Stimulated activated CD8-positive, alpha-beta memory T cell treated with anti-CD3 and anti-CD28 coated beads, Interleukin-15, amount 100 ng/mL, for 48 hours (primary cell): ENCODE data around the gene CCSER1.
"Not testable (repeated sequence)": the region's sequence is repeated elsewhere in the genome, so short reads cannot be mapped to it uniquely, and the experiment has no call there.

Experiments
- DNase-seq, 2 donors: peaks; one replicate each; pipeline ENCODE4 v3.0.0-alpha.2; 2020; ENCODE audit warnings: low read depth in 2 of 2

Gene CCSER1

DNA sequence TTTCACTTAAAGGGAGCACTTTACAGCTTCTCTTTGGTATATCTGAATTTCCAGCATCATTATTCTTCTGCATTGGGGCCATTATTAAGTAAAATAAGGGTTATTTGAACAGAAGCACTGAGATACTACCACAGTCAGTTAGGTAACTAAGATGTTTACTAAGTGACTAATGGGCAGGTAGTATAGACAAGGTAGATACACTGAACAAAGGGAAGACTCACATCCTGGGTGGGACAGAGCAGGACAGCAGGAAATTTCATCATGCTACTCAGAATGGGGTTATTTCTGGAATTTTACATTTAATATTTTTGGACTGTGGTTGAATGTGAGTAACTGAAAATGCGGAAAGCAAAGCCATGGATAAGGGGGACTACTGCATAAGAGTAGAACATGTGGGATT is 316.0 kb downstream of the CCSER1 start:
- no peak for DNase-seq

- DNase-seq, result no peak
Measured at GRCh38 chr4:90444904-90445303, 317.7 kb downstream of the CCSER1 start.

- DNase-seq, result no peak
Measured at GRCh38 chr4:90445380-90445779, 318.2 kb downstream of the CCSER1 start.

DNA sequence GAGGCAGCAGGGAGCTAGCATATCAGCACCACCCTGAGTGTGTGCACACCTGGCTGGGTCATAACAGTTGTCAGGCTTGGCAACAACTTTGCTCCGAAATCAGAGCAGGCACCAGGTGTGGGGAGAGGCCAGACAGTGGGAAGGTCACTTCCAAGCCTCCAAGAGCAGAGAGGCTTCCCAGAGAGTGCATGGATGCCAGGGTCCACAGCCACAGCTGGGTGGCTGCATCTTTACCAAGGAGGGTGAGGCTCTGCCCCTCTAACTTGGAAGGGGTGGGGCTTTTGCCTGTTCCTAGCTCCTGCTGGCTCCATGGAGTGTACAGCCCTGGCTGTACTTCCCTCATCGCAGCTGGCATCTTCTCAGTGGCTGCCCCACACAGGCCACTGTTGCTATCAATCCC is 322.4 kb downstream of the CCSER1 start:
- no peak for DNase-seq

DNA sequence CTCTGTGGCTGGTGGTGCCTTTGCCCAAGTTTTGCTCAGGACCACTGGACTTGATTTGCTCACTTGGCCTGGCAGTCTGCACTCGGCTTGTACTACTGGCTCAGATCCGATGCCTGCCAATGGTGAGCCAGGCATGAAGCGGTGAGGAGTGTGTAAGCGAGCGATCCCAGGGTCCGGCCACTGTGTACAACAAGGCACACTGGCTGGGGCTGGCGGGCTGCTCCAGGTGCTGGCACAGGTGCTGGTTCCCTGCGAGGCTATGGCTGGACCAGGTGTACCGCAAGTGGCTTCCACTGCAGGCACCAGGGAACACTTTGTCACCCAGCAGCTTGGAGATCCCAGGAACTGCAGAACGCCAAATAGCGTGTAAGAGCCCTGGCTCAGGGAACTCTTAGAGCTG is 329.7 kb downstream of the CCSER1 start:
- DNase-seq, result no peak

DNA sequence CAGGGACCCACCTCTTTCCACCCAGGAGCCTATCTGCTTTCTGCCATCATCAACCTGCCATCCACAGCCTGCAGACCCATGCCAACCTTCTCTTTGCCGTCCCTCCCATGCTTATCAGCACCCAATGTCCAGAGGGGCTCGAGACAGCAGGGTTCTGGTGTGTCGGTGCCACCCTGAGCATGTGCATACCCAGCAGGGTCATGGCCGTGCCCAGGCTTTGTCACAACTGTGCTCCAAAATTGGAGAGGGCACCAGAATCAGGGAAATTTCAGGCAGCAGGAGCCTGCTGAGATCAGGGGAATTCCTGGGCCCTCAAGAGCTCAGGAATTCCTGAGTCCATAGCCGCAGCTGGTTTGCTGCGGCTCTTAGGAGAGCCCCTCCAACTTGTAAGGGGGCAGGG is 330.6 kb downstream of the CCSER1 start:
- no peak for DNase-seq

DNA sequence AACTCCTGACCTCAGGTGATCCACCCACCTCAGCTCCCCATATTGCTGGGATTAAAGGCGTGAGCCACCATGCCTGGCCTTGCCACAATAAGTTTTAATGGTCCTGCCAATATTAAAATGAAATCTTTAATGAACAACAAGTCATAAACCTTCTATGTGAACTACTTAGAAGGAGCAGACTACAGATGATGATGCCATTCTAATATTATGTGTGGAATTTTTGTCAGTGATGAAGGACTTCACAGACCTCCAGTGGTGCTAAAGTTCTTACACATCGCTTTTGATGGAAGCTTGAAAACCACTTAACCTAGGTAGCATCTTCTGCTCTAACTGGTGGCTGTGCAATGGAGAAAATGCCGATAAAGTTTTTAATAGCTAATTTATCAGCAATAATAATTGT is 331.4 kb downstream of the CCSER1 start:
- no peak for DNase-seq

- DNase-seq, result no peak
Measured at GRCh38 chr4:90474484-90474883, 347.3 kb downstream of the CCSER1 start.

DNA sequence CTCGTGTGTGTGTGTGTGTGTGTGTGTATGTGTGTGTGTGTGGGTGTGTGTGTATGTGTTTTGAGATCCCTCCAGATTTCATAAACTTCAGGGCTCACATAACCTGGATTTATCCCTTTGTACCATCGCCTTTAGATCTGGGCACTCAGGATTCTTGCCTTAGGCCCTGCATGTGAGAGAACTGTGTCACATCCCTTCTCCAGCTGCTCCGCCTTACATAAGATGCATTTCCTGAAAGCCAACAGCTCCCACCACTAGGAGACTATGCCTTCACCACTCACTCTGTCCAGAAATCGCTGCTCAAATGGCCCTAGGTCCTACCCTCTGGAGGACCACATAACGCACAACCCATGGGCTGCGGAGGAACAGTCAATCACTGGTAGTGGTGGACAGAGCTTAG is 348.8 kb downstream of the CCSER1 start:
- DNase-seq, result no peak

DNA sequence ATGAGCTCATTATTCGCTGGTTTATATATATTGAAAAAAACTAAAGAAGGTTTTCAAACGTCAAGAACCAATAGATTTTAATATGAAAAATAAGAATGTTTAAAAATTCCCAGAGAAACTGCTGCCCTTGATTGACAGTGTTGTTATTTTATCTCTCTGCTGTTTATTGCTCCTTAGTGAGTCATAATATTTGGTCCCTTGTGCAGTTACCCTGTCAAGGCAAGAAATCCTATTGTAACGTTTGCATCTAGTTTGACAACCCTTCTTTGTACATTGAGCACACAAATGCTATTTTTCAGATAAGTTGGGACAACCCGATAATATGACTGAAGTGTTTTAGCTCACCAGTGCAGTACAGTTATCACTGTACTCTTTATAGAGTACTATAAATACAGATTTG is 349.4 kb downstream of the CCSER1 start:
- DNase-seq, result no peak

- DNase-seq, result not testable (repeated sequence)
Measured at GRCh38 chr4:90484894-90485293, 357.7 kb downstream of the CCSER1 start.

DNA sequence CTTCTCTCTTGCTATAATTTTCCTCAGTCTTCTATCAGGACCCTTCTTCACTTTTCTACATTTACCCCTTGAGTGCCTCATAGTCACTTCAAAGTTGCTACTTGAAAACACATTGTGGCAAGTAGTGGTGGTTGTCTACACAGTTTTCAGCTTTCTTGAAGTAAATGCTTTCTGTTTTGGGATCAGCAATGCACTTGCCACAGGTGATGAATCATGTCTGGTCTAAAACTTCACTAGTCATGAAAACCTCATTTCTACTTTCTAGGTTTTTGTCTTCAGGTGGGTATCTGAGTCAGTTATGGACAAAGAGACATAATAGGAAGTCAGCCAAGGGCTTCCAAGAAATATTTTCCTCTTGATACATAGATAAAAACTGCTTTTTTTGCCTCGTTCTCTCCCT is 359.2 kb downstream of the CCSER1 start:
- no peak for DNase-seq

DNA sequence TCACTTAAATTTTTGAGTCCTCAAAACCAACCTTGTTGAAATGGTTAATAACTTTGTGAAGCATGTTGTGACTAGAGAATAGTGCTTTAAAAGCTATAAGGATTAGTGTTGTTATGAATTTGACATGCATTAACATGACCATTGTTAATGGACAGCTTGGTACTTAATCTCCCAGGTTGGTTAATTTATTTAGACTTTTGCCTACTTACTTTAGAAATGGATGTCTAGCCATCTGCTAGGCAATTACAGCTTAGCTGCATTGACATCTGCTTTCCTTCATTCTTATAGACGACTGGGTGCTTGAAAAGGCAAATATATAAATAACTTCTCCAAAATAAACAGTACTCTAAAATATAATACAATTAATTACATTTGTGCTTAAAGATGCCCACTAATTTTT is 368.0 kb downstream of the CCSER1 start:
- no peak for DNase-seq

- no peak for DNase-seq
Measured at GRCh38 chr4:90495936-90496335, 368.7 kb downstream of the CCSER1 start.

DNA sequence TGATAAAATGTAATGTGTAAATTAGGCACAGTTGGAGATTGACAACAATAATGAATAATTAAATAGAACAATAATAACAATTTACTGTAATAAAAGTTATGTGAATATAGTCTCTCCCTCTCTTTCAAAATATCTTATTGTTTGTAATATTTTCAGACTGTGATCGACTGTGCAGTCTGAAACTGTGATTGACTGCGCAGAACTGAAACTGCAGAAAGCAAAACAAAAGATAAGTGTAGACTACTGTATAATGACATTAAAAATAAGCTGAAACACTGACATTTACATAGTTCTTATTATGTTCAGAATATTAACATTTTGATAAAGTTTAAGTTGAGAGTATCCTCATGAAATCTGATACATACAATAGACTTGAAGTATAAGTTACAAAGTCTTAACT is 371.0 kb downstream of the CCSER1 start:
- no peak for DNase-seq

DNA sequence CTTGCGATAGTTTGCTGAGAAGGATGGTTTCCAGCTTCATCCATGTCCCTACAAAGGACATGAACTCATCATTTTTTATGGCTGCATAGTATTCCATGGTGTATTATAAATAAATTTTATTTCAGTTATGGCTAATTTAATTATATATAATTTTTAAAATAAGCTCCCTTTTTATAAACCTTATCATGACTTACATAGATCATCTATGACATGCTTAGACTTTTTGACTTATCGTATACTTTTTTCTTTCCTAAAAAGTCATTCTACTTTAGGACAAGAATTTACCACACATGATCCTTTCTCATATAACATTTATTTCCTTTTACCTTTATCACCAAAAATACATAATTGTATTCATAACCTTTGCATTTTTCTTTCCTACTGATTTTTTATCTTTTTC is 376.5 kb downstream of the CCSER1 start:
- no peak for DNase-seq

GRCh38 chr4:90515191-90515590 is 388.0 kb downstream of the CCSER1 start:
- DNase-seq, result no peak

DNA sequence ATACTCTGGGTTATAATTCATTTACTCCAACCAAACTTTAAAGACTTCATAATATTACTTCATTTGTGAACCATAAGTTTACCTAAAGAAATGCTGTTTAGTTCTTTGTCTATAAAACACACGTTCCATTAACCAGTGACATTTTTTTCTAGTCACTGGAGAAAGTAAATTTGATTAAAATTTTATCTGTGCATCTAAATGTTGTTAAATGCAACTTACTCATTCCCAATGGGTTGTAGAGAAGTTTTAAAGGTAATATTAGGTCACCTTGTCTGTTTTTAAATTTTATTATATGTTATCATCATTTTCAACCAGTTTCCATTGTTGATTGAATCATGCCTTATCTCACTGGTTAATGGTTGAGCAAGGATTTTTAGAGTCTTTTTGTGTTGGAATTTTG is 401.4 kb downstream of the CCSER1 start:
- no peak for DNase-seq

- DNase-seq, result no peak
Measured at GRCh38 chr4:90536408-90536807, 409.2 kb downstream of the CCSER1 start.

DNA sequence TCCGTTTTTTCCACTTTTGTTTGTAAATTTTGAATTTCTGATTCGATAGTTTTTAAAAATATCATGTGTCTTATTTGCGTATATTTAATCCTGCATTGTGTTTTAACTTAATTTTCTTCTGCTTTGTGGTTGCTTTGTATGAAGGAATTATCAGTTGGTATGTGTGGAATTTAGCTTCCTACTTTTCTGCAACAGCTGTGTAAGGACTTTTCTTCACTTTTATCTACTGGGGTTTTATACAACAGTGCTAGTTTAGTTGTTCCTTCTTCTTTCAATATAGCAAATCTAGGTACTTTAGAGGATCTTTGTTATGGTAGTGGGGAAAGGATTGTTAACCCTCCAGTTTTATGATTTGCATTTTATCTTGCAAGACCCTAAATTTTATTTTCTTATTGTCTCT is 410.3 kb downstream of the CCSER1 start:
- DNase-seq, result no peak

DNA sequence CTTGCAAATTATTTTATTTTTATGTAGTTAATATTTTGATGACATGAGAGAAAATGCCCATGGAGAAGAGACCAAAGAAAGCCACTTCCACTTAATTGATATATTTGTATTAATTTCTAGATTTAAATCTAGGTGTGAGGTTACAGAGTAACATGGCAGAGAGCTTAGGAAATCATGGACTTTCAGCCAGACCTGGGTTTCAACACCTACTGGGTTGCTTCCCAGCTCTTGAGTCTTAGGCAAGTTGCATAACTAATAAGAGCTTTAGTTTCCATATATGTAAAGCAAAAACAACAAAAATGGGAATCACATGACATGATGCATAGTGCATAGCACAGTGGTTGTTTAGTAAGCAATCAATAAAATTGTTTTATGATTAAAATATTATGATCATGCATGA is 413.3 kb downstream of the CCSER1 start:
- no peak for DNase-seq

DNA sequence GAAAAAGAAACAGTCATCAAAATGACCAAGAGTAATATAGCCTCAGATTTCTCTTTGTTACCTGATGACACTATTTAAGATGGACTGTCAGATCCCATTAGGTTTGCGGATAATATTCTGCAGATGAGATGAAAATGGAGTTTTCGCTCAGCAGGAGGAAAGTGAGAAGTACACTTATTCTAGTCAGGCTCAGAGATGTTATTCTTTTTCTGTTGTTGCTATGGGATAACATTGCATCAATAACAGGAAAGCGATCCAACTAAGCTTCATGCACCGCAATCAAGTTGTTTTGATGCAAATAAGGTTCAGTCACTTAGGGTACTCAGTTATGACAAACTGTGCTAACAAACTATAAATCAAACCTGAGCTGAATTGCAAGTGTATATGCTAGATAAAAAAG is 415.0 kb downstream of the CCSER1 start:
- no peak for DNase-seq

DNA sequence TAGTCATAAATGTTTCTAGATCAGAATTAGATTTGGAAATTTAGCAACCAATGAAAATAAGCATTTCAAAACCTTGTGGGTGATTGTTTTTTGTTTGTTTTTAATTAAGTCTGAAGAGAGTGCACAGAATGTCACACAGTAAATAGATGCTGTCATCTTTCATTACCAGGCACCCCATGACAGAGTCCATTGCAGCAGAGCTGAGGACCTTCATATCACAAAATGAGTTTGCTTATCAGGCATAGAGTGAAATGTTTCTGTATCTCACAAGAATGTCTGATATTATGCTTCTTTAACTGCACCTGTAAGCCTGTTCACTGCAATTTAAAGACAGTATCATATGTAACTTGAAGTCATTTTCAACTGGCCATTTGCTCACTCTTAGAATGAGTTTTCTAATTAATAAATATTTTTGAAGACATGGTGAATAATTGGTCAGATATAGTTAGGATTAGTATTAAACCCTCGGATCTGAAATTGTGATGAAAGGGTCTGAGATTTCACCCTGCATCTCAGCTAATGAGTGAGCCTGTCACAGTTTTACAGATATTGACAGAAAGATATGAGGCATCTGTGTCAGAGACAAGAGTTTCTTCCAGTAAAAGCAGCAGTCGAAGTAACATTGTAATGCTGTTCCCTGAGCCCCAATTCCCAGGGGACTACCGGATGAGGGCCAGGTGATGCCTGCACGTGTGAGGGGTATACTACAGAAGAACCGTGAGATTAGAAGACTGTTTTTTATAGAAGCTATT is 416.4 kb downstream of the CCSER1 start:
- DNase-seq, result no peak

- DNase-seq, result no peak
Measured at GRCh38 chr4:90544532-90545045, 417.4 kb downstream of the CCSER1 start.
